CD4-positive, alpha-beta T cell (primary cell): ENCODE measurements around the gene EIF5A. TPM values are rescaled to one million over a fixed set of nuclear protein-coding genes. Genes with fewer than 3 reads are reported as not detected.
A peak's percentile ranks its signal among the peaks of the same experiment; 100 is the strongest.

Source experiments
- ATAC-seq: fragments of 200-7000 bp; cut with Tn5 transposase; one replicate; pipeline ENCODE4 v1.10.0; 2022; ENCODE audit warnings: mild to moderate bottlenecking; ENCODE audit not compliant: poor library complexity
- CTCF ChIA-PET: fragments of 350-600 bp; sonication (Branson Sonifier 250); formaldehyde crosslinking; loops from one replicate; lab custom pipeline; 2021; ENCODE audit warnings: antibody characterized with exemption, inconsistent platforms; lab: Charles Lee
- POLR2A ChIA-PET: fragments of 350-600 bp; sonication (Branson Sonifier 250); formaldehyde crosslinking; loops from one replicate; lab custom pipeline; 2021; ENCODE audit warnings: antibody characterized with exemption, inconsistent platforms; lab: Charles Lee
- DNase-seq, 14 experiments: peaks; one replicate each; pipeline ENCODE4 v3.0.0-alpha.2; 2013 to 2020; ENCODE audit warnings: mixed read lengths in 2 of 14
- H3K27ac ChIP-seq, 2 donors: one replicate each; pipeline versions ENCODE4 v1.5.1 to v1.7.0; 2013; ENCODE audit warnings: low read length in 2 of 2, low read depth in 1 of 2, mild to moderate bottlenecking in 1 of 2
- H3K27me3 ChIP-seq, 2 experiments: 1 replicate in 1 of 2; 2 replicates in 1 of 2; pipeline versions ENCODE4 v1.6.1 to v1.7.0; 2013; ENCODE audit warnings: low read length in 2 of 2, control low read depth in 1 of 2, mild to moderate bottlenecking in 1 of 2, moderate library complexity in 1 of 2; ENCODE audit not compliant: insufficient read depth in 2 of 2, control insufficient read depth in 1 of 2
- H3K36me3 ChIP-seq: one replicate; pipeline ENCODE4 v1.6.1; 2013; ENCODE audit warnings: low read length, control low read depth; ENCODE audit not compliant: insufficient read depth
- H3K4me1 ChIP-seq: one replicate; pipeline ENCODE4 v1.6.1; 2013; ENCODE audit warnings: low read length, control low read depth; ENCODE audit not compliant: insufficient read depth
- H3K4me3 ChIP-seq: one replicate; pipeline ENCODE4 v1.5.1; 2013; ENCODE audit warnings: mild to moderate bottlenecking, low read length, moderate library complexity
- H3K9me3 ChIP-seq, 2 experiments: 1 replicate in 1 of 2; 2 replicates in 1 of 2; pipeline versions ENCODE4 v1.6.1 to v1.7.0; 2013; ENCODE audit warnings: low read length in 2 of 2, mild to moderate bottlenecking in 2 of 2, control low read depth in 1 of 2, moderate library complexity in 1 of 2; ENCODE audit not compliant: control insufficient read depth in 1 of 2, insufficient read depth in 1 of 2
- H3K27ac Mint-ChIP-seq: one replicate; pipeline ENCODE4 v1.8.0; 2020; ENCODE audit warnings: mixed read lengths
- H3K27me3 Mint-ChIP-seq: one replicate; pipeline ENCODE4 v1.8.0; 2021; ENCODE audit warnings: mixed read lengths
- H3K36me3 Mint-ChIP-seq: one replicate; pipeline ENCODE4 v1.8.0; 2021; ENCODE audit warnings: low read depth, mixed read lengths
- H3K4me1 Mint-ChIP-seq: one replicate; pipeline ENCODE4 v1.8.0; 2021; ENCODE audit warnings: low read depth, mixed read lengths
- H3K4me3 Mint-ChIP-seq: one replicate; pipeline ENCODE4 v1.8.0; 2020; ENCODE audit warnings: mild to moderate bottlenecking, mixed read lengths
- H3K9me3 Mint-ChIP-seq: one replicate; pipeline ENCODE4 v1.8.0; 2020; ENCODE audit warnings: mixed read lengths
- intact Hi-C, 2 experiments: fragments of 100-400 bp; cut with DNase I in 1 of 2; cut with micrococcal nuclease in 1 of 2; formaldehyde crosslinking; loops; one replicate each; pipeline versions ENCODE4 v1.15.1 to v1.9.0; 2023 to 2025; cut with DNase I, micrococcal nuclease
- polyA plus RNA-seq, 2 donors: library from polyadenylated mRNA; unstranded; fragments of 120-200 nt; gene quantifications; one replicate each; pipeline ENCODE4 v1.2.1, GENCODE V29; 2013
- total RNA-seq, 174 experiments: library from RNA in 2 of 174; stranded (reverse) in 2 of 174; gene quantifications; one replicate each; pipeline ENCODE4 v1.2.3 and lab custom pipeline; 2021 to 2026
- TF ChIP-seq, protein P1 (sequence below): fragments of 200-600 bp; IDR thresholded peaks from one replicate; pipeline ENCODE4 v1.8.0; 2022; ENCODE audit warnings: antibody characterized with exemption, mild to moderate bottlenecking

The EIF5A gene
- total RNA-seq, result 100 to 1,000 TPM; 471 to 480 TPM
- polyA plus RNA-seq (2013, experiment 1 of 2), result 266 TPM
- polyA plus RNA-seq (2013, experiment 2 of 2), result 363 TPM
- total RNA-seq (lab: John Stamatoyannopoulos, UW), result 81.6 to 1,019 (median 183) reads per million in 172 experiments

DNA sequence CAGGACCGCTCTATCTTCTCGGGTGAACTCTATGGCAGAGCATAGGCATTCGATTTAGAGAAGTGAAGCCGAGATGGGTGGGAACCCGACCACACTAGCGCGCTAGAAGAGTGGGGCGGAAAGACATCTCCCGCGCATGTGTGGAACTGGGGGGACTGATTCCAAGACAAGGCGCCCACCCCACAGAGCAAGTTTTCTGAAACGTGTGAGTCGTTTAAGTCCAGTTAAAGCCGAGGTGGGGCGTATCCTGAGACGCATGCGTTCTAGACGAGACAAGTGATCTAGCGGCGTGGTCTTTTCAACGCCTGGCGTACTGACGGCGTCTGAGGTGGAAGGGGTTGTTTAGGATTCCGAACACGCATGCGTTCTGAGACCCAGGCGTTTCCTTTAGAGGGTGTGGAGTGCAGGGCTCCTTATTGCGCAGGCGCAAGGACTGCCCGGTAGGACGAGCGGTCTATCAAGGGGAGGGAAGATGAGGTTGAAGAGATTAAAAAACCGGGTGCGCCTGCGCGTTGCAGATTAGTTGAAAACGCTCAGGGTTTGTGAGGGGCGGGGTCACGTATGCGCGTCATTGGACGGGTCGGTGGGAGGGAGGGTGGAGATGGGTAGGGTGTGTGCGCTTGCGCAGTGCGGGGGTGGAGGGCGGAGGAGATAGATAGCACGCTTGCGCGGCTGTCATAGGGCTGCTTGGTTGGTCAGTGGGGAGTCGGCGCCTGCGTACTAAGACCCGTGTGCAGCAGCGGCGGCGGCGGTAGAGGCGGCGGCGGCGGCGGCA is at the start of gene EIF5A:
TSS of gene EIF5A (plus strand) at position 718 of the 775 bp plus-strand sequence. CDS start 2,008 bp downstream, outside the sequence.
- Mint-ChIP-seq H3K36me3 (peaks cover 48% of the 10 kb centered on the region), H3K27me3 (no peaks in the 10 kb centered on the region), H3K4me3 (peak within 1 kb of the TSS; percentile 92), H3K4me1 (peaks cover 44% of the 10 kb centered on the region), H3K27ac (peak within 1 kb of the TSS; percentile 98), H3K9me3 (no peaks in the 10 kb centered on the region)
- ATAC-seq, result peak; percentile 68
- TF ChIP-seq, protein P1, sequence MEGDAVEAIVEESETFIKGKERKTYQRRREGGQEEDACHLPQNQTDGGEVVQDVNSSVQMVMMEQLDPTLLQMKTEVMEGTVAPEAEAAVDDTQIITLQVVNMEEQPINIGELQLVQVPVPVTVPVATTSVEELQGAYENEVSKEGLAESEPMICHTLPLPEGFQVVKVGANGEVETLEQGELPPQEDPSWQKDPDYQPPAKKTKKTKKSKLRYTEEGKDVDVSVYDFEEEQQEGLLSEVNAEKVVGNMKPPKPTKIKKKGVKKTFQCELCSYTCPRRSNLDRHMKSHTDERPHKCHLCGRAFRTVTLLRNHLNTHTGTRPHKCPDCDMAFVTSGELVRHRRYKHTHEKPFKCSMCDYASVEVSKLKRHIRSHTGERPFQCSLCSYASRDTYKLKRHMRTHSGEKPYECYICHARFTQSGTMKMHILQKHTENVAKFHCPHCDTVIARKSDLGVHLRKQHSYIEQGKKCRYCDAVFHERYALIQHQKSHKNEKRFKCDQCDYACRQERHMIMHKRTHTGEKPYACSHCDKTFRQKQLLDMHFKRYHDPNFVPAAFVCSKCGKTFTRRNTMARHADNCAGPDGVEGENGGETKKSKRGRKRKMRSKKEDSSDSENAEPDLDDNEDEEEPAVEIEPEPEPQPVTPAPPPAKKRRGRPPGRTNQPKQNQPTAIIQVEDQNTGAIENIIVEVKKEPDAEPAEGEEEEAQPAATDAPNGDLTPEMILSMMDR, result no peak
- ChIA-PET CTCF (interaction anchor here (1.5 kb wide), 1 partner anchor 11 kb away, joined by 7 read pairs; no protein-coding TSS in a partner anchor), POLR2A (no interaction called here)
- DNase-seq, result peak; percentile 100
- intact Hi-C loops, result loop anchor here (1.0 to 5.0 kb wide), 6 partner anchors 55 to 266 kb away; partner anchors contain the start of genes ELP5 (in 2 of the 2), CTDNEP1 (in 1 of the 2), FGF11 (in 1 of the 2) and POLR2A (in 1 of the 2)
- Histone ChIP-seq H3K27me3 (no peaks in the 10 kb centered on the region), H3K9me3 (no peaks in the 10 kb centered on the region), H3K27ac (peak within 1 kb of the TSS; percentile 97 to 99), H3K4me1 (peaks cover 39% of the 10 kb centered on the region), H3K36me3 (peaks cover 30% of the 10 kb centered on the region), H3K4me3 (peak within 1 kb of the TSS; percentile 76)

DNA sequence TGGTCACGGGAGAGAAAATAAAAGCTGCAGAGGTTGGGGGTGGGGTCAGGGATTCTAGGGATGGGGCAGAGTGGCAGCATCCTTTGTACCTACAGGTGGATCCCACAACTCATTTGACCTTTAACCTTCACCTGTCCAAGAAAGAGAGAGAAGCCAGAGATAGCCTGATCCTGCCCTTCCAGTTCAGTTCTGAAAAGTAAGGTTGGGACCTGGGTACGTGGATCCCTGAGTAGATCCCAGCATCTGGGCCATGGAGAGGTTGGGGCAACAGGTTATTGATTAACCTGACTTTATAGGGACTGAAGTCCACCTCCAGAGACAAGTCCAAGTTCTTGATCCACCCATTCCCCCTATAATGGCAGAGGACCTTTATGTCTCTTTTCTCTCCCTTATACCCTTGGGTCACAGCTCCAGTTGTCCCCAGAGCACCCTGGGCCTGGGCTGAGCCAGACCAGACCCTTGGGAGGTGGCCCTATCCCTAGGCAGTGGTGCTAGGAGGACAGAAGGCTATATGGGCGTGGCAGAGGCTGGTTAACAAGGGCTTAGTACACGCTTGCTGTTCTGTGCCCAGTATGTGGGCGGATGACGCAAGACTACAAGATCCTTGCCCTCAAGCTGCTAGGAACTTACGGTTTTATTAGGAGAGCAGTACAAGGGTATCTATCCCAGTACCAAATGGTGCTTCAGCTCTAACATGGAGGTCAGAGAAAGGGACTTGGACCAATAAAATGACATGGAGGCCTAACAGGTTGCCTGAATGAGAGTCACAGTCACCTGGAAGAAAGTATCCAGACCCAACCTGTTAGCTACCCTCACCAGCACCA is 48.5 kb upstream of the EIF5A start:
- DNase-seq (peak in 1 of 14 experiments; percentile 24), ATAC-seq (no peak)
- Histone ChIP-seq H3K36me3 (peaks cover 37% of the 10 kb centered on the region), H3K4me1 (peaks cover 35% of the 10 kb centered on the region), H3K4me3 (no peak overlapping the region), H3K9me3 (peaks cover 0 to 7% of the 10 kb centered on the region in 2 experiments), H3K27me3 (peaks cover 12 to 13% of the 10 kb centered on the region in 2 experiments), H3K27ac (no peak overlapping the region)
- ChIA-PET CTCF (no interaction called here), POLR2A (no interaction called here)
- Mint-ChIP-seq H3K9me3 (no peaks in the 10 kb centered on the region), H3K4me3 (no peak overlapping the region), H3K4me1 (peaks cover 25% of the 10 kb centered on the region), H3K27me3 (peaks cover 10% of the 10 kb centered on the region), H3K27ac (peak overlapping the region; percentile 15), H3K36me3 (peaks cover 45% of the 10 kb centered on the region)
- TF ChIP-seq, protein P1, result no peak
- intact Hi-C loops, result no loop called here

DNA sequence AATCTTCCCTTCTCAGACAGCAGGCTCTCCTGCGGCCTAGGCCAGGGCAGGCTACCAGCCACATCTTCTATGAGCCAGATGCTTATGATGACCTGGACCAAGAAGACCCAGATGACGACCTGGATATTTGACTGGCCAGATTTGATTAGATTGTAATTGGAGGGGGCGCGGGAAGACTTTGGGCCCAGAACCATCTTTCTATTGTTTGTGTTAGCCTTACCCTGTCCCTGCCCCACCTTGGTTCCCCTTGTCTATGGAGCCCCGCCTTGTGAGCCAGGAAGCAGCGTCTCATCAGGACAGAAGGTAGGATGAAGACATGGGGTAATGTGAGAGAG is 47.9 kb upstream of the EIF5A start:
- Mint-ChIP-seq H3K4me1 (peaks cover 28% of the 10 kb centered on the region), H3K4me3 (no peak overlapping the region), H3K27me3 (peaks cover 10% of the 10 kb centered on the region), H3K36me3 (peaks cover 40% of the 10 kb centered on the region), H3K9me3 (no peaks in the 10 kb centered on the region), H3K27ac (peak overlapping the region; percentile 15)
- H3K27me3 ChIP-seq, result peaks cover 12 to 13% of the 10 kb centered on the region in 2 experiments
- peaks cover 36% of the 10 kb centered on the region for H3K36me3 ChIP-seq
- TF ChIP-seq, protein P1, result no peak
- peaks cover 35% of the 10 kb centered on the region for H3K4me1 ChIP-seq
- H3K4me3 ChIP-seq, result no peak overlapping the region
- intact Hi-C loops, result no loop called here
- ChIA-PET POLR2A (no interaction called here), CTCF (no interaction called here)
- no peak overlapping the region for H3K27ac ChIP-seq
- ATAC-seq (no peak), DNase-seq (no peak)
- H3K9me3 ChIP-seq, result peaks cover 0 to 7% of the 10 kb centered on the region in 2 experiments
